H4 (cell line): Measurements from ENCODE around the gene GCDH. TPM values are rescaled to one million over a fixed set of nuclear protein-coding genes. Genes with fewer than 3 reads are reported as not detected.
"Not testable (repeated sequence)": the region's sequence is repeated elsewhere in the genome, so short reads cannot be mapped to it uniquely, and the experiment has no call there.

Experiments used
- DNase-seq: peaks from one replicate; pipeline ENCODE4 v3.0.0-alpha.2; 2015; ENCODE audit warnings: low spot score
- total RNA-seq: library from RNA; depleted of rRNA; stranded (reverse); fragments of >200 nt; shearing (Covaris generic); gene quantifications from 2 replicates; pipeline ENCODE4 v1.2.3, GENCODE V29; 2014

GCDH gene
- total RNA-seq, 1 experiment from 2014 or later: 38.3 TPM

GRCh38 chr19:12907166-12907565 lies 16.2 kb downstream of the GCDH start:
- no peak for DNase-seq

- no peak for DNase-seq
Observed at GRCh38 chr19:12912571-12912970, 21.6 kb downstream of the GCDH start.

- peak; percentile 87 for DNase-seq
Observed at GRCh38 chr19:12913011-12913561, 22.1 kb downstream of the GCDH start.

- DNase-seq: no peak
Observed at GRCh38 chr19:12913851-12914690, 23.1 kb downstream of the GCDH start.

GRCh38 chr19:12915860-12916259 lies 24.9 kb downstream of the GCDH start:
- not testable (repeated sequence) for DNase-seq

- DNase-seq: no peak
Observed at GRCh38 chr19:12918253-12918652, 27.3 kb downstream of the GCDH start.

DNA sequence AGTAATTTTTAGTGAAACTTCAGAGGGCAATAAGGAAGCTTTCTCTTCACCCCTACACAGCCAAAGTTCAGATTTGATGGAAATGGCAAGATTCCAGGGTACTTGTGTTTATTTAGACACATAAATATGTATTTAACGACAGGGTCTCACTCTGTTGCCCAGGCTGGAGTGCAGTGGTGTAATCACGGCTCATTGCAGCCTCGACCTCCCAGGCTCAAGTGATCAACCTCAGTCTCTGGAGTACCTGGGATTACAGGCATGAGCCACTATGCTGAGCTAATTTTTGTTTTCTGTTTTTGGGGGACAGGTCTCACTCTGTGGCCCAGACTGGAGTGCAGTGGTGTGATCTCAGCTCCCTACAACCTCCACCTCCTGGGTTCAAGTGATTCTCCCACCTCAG lies 30.1 kb downstream of the GCDH start:
- no peak for DNase-seq

DNA sequence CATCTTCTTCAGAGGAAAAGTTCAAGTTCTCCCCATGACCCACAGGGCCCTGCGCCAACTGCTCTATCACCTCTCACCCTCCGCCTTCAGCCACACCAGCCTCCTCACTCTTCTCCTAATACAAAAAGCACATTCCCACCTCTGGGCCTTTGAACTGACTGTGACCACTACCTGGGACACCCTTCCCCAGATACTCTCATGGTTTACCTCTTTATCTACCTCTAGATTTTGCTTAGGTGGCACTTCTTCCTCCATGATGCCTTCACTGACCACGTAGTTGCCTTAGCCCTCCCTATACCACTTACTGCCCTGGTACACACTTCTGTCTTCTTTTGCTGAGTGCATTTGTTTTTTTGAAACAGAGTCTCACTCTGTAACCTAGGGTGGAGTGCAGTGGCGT lies 32.0 kb downstream of the GCDH start:
- DNase-seq: no peak

DNA sequence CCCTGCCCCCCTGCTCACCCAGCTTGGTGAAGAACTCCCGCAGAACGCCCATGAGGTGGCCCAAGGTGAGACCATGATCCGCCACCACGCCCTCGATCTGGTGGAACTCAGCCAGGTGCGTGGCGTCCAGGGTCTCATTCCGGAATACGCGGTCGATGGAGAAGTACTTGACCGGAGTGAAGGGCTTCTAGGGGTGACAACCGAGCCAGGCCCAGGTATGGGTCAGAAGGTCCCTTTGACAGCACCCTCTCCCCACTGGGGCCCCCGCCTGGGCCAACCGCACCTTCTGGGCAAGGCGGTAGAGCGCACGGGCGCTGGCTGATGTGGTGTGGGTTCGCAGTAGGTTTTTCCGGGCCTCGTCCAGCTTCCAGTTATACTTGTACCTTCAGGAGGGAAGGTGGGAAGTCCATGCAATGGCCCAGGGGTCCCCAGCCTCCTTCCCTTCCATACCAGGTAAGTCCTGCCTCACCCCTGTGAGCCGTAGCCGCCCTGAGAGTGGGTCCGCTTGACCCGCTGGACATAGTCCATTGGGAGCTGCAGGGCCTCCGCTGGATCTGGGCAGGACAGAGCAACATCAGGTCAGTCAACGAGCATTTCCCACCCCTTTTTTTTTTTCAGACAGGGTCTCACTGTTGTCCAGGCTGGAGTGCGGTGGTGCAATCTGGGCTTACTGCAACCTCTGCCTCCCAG lies 33.8 kb downstream of the GCDH start:
- DNase-seq: no peak

DNA sequence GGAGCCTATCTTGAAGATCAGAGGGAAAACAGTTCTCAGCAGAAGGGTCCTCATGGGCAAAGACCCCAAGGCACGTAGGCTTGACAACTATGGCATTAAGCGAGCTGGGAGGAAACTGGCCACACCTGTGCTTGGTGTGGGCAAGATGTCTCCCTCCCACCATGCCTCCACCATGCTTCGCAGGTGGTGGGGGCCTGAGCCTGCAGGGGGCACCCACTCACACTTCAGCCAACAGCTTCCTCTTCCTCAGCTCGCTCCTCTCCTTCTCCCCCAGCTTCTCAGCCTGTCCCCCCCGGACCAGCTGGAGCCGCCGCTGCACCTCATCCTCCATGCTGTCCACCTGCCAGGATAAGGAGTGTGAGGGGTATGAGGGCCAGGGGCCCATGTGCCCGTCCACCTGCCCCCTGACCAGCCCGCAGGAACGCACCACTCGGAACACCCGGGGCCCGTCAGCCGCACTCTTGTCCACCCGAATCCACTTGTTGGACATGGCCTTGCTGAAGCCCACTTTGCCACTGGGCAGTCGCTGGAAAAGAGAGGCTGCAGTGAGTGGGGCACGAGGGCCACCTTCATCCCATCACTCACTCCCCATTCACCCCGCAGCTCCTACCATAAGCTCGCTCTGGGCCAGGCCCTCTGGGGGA lies 39.2 kb downstream of the GCDH start:
- no peak for DNase-seq

DNA sequence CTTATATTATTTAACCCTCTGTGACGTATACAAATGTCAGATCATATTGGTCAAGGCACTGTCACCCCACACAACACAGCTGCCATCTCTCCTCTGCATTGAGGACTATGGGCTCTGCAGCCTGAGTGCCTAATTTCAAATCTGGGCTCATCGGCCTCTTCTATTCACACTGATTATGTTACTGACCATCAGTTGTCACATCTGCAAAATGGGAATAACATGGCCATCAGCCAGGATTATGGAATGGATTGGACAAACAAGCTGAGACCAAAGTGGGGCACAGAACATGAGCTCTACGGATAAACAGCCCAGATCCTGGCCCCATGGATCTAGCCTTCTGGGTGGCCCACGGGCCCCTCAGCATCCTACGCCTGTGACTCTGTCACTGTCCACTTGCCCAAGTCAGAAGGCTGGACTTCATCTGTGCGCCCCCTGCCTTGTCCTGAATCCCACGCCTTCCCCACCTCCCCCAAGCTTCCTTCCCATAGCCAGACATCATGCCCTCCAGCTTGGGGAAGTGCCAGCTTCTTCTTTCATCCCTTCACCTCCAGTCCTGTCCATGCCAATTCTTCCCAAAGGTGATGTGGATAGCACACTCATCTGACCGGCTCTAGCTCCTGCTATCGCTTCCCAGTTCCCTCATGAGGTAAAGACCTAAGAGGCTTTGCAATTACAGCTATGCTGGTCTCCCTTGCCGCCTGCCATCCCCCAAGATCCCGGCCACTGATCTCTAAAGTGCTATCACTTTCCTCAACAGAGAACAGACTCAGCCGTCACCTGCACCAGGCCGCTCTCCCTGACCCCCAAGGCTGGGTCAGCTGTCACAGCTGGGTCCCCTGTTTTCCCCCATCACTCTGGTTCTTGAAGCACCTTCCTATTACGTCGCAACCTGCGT lies 41.7 kb downstream of the GCDH start:
- no peak for DNase-seq

GRCh38 chr19:12933287-12934072 lies 42.5 kb downstream of the GCDH start, which contains the start of gene FARSA:
Gene FARSA, minus strand, starts transcription at chr19:12933711. Its CDS starts 15 bp downstream, at chr19:12933696.
- DNase-seq: peak; percentile 91

GRCh38 chr19:12935071-12935470 lies 44.1 kb downstream of the GCDH start:
- DNase-seq: no peak

DNA sequence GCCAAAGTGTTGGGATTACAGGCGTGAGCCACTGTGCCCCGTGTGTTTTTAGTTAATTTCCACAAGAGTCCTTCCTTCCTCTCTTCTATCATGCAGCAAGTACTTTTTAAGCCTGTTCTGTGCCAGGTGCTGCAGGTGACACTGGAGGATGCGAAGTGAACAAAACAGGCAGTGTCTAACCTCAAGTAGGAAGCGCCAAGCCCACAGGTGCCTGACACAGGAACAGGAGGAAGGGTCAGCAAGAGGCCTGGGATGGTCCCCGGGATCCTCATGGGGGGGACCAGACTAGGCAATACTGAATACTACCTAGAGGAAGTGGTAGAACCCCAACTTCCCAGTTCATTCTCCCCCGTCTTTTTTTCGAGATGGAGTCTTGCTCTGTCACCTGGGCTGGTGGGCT lies 45.6 kb downstream of the GCDH start:
- DNase-seq: no peak

GRCh38 chr19:12937093-12937926 lies 46.4 kb downstream of the GCDH start:
- no peak for DNase-seq

DNA sequence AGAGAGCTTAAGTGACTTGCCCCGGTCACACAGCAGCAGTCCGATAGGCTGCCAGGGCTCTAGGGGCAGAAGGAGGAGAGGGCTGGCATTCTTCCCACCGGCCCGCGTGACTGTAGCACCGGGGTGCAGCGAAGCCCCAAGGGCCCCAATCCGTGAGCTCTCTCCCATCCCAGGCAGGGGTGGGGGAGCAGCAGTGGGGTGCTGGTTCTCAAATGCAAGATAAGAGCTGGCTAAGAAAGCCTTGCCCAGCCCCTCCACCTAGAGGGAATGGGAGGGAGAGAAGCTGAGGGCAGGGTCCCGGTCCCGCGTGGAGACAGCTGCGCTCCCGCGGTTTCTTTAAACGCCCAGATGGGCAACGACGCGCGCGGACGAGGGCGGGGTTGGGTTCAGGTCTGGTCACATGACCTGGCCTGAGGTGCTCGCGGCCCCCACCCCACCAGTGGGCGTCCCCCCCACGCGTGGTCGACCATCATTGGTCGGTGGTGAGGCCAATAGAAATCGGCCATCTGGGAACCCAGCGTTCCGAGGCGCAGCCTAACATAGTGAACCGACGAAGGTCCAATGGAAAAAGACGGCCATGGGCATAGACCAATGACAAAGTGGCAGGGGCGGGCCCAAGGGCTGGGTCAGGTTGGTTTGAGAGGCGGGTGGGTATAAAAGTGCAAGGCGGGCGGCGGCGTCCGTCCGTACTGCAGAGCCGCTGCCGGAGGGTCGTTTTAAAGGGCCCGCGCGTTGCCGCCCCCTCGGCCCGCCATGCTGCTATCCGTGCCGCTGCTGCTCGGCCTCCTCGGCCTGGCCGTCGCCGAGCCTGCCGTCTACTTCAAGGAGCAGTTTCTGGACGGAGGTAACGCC lies 47.2 kb downstream of the GCDH start, which contains the start of gene CALR:
CALR (plus strand) TSS at position 683 of the 852 bp plus-strand sequence; CDS start at position 754, 71 bp downstream.
- DNase-seq: peak; percentile 99

DNA sequence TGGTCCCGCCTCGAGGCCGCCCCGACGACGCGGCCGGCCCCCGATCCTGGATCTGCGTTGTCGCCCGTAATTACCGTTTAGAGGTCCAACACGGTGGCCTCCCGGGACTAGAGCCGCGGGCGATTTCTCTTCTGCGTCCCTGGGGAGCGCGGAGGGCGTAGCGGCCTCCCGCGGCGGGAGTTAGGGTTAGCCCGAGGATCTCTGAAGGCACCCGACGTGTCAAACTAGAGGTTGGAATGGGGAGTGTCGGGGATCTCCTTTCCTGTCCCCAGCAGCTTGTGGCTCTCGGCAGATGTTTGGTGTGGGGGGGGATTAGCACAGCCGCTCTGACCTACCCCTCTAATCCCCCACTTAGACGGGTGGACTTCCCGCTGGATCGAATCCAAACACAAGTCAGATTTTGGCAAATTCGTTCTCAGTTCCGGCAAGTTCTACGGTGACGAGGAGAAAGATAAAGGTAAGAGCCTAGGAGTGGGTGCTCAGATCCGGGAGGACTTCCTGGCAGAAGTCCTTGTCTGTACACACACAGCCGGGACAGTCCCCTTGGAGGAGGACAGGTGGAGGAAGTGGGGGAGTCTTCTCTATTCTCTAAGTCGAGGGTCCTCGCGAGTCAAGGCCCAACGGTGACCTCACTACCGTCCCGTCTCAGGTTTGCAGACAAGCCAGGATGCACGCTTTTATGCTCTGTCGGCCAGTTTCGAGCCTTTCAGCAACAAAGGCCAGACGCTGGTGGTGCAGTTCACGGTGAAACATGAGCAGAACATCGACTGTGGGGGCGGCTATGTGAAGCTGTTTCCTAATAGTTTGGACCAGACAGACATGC lies 48.0 kb downstream of the GCDH start:
- no peak for DNase-seq
